ENCODE measurements around the gene TEX52.
"Not testable (repeated sequence)": the region's sequence is repeated elsewhere in the genome, so short reads cannot be mapped to it uniquely, and the experiment has no call there.

TEX52 gene

DNA sequence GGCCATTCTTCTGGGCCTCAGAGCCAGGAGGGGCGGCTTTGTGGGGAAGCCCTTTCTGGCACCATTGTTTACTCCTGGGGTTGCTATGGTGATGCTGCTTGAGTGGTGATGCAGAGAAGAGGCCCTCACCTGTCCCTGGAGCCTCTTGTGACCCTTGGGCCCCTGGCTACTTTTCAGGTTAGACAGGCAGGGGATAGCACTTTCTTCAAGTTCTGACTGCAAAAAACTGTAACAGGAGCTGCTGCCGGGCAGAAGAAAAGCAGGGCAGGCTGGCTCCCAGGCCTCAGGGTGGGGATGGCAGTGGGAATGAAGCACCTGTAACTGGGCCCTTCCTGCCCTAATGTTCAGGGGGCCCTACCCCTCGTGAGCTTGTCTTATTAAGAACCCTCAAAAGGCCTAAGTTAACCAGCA lies at the start of gene TEX52:
Gene TEX52 (minus strand): TSS at position 19 of the 411 bp plus-strand sequence. CDS start 13 bp downstream, at position 6.
- no peak for DNase-seq

DNA sequence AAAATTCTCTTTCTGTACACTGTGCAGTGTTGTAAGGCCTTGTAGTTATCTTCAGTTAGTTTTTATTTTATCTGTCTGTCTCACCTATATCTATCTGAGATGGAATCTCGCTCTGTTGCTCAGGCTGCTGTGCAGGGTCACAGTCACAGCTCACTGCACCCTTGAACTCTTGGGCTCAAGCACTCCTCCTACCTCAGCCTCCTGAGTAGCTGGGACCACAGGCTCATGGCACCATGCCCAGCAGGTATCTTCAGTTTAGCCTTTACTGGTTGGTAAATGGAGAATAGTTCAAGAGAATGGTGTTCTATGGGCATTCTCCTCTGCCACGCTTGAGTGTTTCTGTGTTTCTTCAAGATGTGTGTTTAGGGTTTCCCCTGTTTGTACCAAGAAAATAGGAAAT lies 47.4 kb upstream of the TEX52 start:
- DNase-seq, result no peak

DNA sequence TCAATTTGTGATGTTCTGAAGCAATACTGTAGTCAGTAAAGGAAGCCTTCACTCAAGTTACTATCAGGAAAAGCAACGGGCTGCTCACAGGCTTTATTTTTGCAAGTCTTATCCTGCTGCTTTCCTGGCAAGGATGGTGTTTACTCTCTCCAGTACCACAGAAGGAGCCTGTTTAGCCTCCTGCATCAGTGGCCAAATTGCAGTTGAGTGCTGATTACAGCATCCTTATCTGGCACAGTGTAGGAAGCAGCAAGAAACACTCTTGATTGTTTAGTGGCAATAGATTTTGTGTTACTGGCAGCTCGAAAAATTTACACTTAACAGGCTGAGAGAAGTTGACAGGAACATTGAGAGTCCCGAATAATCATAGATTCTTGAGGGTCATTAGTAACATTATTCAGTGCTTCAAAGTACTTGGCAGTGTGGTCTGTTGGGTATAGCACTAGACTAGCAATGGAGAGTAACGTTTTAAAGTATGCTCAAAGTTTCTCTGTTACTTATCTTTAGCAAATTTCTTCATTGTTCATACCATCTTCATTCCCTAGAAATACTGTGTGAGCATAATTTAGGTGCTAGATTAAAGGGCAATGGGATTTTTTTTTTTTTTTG lies 45.5 kb upstream of the TEX52 start:
- no peak for DNase-seq

DNA sequence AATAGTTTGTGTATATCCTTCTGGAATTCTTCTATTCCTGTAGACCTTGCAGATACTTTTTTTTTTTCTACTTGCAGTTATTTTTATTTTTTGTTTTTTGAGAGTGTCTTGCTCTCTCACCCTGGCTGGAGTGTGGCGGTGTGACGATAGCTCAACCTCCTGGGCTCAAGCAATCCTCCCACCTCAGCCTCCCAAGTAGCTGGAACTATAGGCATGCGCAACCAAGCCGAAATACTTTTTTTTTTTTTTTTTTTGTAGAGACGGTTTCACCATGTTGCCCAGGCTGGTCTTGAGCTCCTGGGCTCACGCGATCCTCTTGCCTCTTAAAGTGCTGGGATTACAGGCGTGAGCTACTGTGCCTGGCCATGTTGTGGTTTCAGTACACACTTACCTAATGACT lies 43.8 kb upstream of the TEX52 start:
- DNase-seq, result no peak

DNA sequence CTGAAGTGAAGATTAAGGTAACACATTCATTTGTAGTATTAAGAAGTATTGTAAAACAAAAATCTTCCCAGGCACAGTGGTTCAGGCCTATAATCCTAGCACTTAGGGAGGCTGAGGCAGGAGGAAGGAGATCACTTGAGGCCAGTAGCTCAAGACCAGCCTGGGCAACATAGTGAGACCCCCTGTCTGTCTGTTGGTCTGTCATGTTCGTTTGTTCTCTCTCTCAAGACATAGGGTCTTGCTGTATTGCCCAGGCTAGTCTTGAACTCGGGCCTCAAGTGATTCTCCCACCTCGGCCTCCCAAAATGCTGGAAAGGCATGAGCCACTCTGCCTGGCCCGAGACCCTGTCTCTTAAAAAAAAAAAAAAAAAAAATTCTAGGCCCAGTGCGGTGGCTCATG lies 40.6 kb upstream of the TEX52 start:
- DNase-seq, result no peak

DNA sequence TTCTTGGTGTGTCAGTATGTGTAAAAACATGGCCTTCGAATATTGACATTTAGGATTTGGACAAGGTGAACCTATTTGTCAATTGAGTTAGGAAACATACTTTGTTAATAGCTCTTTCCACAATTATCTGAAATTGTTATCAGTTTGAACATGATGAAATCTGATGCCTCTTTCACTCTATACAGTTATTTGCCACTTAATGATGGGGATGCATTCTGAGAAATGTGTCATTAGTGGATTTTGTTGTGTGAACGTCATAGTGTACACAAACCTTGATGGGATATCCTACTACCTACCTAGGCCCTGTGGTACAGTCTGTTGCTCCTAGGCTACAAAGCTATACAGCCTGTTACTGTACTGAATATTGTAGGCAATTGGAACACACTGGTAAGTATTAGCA lies 38.7 kb upstream of the TEX52 start:
- no peak for DNase-seq

DNA sequence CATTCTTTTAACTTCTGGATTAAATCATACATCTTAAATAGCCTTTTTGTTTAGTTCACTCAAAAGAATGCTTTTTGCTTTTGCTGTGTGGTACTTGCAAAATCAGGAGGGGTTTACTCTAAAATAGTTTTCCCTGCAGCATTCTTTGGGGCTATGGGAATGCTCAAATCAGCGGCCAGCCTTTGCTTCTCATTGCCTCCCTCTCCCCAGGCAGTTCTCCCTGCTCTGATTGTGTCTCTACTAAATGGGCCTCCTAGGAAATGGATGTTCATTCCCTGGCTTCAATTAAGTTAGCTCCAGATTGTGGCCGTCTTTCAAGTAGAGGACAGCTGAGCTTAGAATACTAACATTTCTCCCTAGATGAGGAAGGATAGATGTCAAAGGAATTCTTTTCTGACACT lies 38.2 kb upstream of the TEX52 start:
- no peak for DNase-seq

DNA sequence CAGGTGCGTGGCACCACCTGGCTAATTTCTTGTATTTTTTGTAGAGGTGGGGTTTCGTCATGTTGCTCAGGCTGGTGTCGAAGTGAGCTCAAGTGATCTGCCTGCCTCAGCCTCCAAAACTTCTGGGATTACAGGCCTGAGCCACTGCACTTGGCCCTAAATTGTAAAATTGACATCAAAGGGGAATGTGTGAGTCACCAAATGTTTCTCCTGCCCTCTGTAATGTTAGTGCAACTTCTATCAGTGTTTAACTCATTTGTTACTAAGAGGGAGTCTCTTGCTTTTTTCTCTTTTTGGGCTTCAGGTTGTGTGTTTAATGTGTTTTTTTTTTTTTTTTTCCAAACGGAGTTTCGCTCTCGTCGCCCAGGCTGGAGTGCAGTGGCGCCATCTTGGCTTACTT lies 36.2 kb upstream of the TEX52 start:
- DNase-seq, result no peak

DNA sequence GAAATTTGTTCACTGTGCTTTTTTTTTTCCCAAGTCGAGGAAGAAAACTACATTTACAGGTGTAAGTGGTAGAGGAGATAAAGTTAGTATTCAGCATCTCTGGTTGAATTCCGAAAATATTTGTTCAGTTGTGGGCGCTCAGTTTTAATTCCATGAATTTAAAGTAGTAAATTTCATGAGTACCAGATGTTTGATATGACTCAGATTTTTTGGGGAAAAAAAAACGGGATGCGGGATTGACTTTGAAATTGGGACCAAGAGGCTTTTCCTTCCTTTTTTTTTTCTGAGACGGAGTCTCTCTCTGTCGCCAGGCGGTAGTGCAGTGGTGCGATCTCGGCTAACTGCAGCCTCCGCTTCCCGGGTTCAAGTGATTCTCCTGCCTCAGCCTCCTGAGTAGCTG lies 35.4 kb upstream of the TEX52 start:
- DNase-seq, result no peak

DNA sequence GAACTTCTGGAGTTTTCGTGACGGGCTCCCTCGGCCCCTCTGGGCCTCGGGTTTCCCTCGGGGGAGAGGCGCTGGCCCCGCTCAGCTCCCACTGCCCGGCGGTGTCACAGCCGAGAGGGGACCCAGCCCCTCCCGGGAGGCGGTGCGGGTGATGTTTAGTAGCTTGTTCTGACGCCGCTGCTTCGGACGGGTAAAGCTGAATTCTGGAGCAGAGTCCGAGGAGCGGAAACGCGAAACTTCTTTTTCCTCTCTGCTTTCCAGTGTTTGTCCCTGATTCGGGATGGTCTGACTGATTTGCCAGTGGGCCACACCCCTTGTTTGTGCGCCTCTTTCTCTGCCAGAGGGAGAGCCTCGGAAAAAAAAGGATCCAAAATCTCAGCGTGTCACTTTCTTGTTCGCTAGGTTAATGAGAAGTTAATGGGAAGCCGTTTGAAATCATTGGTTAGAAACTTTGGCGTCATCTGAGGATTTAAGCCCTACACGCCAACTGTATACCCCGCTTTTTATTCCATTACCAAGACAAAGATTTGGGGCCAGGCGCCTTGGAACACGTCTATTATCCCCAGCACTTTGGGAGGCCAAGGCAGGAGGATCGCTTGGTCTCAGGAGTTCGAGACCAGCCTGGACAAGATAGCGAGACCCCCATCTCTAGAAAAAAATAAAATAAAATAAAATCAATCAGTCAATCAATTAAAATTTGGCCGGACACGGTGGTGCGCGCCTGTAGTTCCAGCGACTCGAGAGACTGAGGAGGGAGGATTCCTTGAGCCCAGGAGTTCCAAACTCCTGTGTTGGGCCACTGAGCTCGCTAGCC lies 34.6 kb upstream of the TEX52 start:
- DNase-seq, result peak; percentile 22

DNA sequence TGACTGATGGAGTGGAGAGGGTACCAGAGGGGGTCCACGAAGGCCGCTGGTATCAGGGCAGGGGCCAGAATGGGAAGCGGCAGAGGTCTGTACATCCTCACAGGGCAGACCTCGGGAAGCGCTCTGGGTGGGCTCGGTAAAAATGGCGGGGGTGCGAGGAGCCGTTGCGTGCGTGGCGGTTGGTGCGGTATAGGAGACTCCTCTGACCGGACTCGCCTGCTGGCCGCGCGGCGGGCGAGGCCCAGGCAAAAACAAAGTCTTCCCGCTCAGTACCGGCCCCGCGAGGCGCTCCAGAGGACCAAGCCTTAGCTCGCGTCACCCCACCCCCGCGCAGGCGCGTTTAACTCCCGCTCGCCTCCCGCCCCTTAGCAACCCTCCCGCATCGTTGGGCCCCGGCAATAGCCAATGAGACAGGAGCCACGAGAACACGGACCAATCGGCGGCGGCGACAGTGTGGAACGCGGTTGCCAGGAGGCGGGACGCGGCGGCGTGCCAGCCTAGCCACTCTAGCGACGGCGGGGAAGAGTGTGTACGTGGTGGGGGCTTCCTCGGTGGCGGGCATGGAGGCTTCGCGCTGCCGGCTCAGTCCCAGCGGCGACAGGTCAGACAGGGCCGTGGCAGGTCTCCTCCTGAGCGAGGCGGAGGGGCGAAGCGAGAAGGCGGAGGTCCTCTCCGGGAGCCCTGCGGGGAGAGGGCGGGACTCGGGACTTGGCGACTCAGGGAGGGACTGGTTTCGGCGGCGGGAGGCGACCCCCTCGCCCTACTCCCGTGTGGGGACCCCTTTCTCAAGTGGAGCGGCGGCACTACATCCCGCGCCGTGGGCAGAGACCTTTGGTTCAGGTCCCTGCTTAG lies 33.8 kb upstream of the TEX52 start, which contains the start of gene TULP3:
Gene TULP3 (plus strand): TSS at position 504 of the 852 bp plus-strand sequence. CDS start 57 bp downstream, at position 561.
- peak; percentile 98 for DNase-seq

DNA sequence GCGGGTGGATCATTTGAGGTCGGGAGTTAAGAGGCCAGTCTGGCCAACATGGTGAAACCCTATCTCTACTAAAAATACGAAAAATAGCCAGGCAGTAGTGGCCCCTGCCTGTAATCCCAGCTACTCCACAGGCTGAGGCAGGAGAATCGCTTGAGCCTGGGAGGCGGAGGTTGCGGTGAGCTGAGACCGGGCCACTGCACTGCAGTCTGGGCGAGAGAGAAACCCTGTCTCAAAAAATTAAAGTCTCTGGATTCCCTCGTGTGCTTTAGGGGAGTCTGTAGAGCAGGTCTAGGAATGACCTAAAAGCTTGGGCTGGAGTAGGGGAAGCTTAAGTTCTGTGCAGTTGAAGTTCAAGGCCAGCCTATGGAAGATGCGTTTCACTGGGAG lies 33.2 kb upstream of the TEX52 start:
- DNase-seq, result no peak

DNA sequence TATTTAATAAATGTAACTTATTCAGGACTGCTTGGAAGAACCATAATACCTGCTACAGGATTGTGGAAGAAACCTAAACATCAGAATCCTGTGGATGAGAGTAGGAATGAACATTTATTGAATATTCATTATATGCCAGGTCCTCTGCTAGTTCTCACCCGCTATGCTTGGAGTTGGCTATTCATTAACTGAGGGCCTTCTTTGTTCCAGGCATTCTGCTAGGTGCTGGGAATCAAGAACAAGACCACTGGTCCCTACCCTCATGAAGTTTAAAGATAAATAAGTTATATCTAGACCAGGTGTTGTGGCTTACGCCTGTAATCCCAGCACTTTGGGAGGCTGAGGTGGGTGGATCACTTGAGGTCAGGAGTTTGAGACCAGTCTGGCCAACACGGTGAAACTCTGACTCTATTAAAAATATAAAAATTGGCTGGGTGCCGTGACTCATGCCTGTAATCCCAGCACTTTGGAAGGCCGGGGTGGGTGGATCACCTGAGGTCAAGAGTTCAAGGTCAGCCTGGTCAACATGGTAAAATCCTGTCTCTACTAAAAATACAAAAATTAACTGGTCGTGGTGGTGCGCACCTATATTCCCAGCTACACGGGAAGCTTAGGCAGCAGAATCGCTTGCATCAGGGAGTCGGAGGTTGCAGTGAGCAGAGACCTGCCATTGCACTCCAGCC lies 30.1 kb upstream of the TEX52 start:
- no peak for DNase-seq

DNA sequence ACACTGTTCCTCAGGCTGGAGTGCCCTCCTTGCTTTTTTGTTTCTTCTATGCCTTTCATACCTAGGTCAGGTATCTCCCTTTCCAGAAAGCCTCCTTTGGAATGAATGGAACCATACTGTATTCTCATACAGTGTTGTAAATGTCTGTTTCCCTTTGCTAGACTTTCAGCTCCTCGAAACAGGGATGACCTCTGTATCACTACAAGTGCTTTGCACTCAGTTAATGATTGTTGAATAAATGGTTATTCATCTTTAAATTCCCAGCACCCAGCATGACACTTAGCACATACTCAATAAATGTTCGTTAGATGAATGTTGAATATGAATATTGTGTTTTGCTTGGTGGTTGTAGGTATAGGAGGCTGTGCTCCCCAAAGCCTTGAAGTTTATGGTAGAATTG lies 28.0 kb upstream of the TEX52 start:
- DNase-seq, result no peak

DNA sequence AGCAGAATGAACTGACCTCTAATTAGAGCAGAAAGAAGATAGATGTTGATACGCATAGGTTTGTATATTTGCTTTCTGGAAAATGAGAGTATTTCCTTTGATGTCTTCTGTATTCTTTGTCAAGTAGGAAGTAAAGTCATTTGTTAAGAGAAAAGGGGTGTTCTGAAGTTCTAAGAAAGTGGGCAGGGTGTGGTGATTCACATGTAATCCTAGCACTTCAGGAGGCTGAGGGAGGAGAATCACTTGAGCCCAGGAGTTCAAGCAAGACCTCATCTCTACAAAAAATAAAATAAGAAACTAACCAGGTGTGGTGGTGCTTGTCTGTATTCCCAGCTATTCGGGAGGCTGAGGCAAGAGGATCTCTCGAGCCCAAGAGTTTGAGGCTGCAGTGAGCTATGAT lies 23.0 kb upstream of the TEX52 start:
- no peak for DNase-seq

DNA sequence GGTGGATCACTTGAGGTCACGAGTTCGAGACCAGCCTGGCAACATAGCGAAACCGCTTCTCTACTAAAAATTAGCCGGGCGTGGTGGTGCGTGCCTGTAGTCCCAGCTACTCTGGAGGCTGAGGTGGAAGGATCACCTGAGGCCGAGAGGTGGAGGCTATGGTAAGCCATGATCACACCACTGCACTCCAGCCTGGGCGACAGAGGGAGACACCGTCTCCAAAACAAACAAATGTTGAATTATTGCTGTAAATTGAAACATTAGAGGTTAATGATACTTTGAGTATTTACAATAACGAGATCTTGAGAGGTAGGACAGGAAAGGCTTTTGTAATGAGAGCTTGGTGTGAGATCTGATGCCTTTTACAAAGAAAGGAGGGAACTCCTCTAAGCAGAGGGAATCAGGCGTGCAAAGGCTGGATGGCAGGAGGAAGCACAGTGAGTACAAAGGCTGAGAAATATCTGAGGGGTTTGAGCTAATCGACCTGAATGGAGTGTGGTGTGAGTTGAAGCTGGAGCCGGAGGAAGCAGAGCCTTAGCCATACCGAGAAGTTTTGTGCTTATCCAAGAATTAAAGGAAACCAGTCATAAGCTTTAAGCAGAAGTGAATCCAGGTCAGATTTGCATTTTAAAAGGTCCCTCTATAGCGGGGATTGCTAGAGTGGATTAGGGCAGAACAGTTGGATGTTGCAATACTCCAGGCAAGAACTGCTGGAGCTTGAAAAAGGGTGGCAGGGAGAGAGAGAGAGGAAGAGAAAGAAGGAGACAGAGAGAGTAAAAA lies 21.3 kb upstream of the TEX52 start:
- DNase-seq, result peak; percentile 26

DNA sequence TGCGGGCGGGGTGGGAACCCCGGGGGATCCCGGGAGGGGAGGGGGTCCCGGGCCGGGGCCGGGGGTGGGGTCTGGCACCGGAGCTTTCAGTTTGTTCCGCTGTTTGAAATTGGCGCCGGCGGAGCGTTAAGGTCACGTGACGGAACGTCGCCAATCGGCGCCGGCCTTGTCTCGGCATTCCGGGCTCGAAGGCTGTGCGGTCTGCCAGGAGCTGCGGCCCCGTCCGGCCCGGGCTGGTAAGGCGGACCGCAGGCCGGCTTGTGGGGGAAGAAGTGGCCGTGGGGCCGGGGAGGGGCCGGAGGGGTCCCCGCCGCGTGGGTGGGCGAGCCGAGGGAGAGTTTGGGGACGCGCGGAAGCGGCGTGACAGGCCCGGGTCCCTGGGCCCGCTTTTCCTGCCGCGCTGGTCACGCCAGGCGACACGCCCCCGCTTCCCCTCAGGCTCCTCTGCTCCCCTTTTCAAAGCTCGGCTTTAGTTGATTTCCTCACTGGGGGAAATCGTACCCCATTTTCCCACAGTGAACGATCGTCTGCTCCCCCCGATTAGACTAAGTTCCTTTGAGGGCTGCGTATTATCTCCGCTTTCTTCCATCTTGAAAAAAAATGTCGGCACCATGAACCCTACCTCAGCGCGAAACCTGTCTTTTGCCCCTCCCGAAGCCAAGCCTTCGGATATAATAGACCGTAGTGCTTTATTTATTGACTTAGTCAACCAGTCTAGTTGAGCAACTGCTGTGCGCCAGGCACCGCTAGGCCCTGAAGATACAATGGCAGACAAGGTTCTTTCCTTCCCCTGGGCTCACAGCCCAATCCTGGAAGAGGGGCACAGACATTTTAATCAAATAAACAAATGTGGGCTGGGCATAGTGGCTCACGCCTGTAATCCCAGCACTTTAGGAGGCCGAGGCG lies 20.5 kb upstream of the TEX52 start, which contains the start of the genes FOXM1 and RHNO1:
Gene FOXM1 (minus strand): TSS at position 128 of the 906 bp plus-strand sequence. CDS start 2,696 bp downstream, outside the sequence.
Gene RHNO1 (plus strand): TSS at position 177 of the 906 bp plus-strand sequence. CDS start 8,144 bp downstream, outside the sequence.
- peak; percentile 91 for DNase-seq

DNA sequence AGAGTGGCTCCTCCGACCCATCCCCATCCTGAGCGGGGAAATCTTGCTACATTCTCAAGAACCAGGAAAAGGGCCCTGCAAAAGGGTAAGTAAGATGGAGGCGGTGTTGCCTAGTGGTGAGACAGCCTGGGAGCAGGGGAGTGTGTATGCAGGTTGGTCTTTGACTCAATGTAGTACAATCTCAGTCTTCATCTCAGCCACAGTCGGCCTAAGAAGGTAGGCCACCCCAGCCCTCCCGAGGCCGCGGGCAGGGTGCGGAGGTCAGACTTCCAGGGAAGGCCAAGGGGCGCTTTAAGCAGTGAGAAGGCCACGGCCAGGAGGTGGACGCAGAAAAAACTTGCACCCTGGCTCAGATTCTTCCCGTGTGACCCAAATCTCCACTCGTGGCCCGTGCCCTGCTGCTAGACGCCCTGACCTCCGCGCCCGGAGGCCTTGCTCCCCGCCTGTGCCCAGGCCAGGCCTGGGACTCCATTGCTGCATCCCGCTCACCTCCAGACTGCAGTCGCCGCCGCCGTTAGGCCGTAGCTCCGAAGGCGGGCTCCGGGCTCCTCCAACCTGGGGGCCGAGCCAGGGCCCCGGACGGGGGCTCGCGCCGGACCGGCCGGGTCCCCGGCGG lies 19.7 kb upstream of the TEX52 start:
- peak; percentile 49 for DNase-seq

DNA sequence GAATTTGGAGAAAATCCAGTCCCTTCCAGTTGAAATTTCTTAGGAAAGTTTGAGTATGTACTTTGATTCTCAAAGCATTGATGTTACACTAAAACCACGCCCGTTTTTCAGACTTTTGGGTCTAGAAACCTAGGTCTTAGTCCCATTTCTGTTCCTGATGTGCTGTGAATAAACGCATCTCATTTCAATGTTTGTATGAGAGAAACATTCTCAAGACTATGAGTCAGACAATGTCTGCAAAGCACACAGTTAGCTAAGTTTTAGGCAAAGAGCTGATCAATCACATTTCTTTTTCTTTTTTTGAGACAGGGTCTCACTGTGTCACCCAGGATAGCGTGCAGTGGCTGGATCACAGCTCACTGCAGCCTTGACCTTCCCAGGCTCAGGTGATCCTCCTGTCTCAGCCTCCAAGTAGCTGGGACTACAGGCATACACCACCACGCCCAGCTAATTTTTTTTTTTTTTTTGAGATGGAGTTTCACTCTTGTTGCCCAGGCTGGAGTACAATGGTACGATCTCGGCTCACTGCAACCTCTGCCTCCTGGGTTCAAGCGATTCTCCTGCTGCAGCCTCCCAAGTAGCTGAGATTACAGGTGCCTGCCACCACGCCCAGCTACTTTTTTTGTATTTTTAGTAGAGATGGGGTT lies 12.3 kb upstream of the TEX52 start:
- DNase-seq, result not testable (repeated sequence)

DNA sequence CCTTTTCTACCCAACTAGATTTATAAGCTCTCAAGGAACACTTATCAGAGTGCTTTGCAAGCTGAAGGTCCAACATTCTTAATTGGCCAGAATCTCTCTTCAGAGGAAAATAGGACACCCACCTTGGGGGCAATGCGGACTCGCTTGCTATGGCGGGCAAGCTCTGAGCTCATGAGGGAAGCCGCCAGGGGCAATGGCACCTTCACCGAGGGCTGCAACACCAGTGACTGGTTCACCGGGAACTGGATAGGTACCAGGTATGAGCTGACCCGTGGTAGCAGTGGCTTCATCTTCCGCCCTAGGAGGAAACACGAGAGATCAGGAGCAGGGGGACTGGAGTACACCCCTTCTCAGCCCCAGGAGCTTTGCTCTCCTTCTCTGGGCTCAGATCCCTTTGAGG lies 7.4 kb upstream of the TEX52 start:
- DNase-seq, result no peak
